GM08714 (cell line): ENCODE data around the gene FLYWCH2.

Source experiments
- H3K4me3 ChIP-seq: fragments of 200-500 bp; sonication (Bioruptor generic); 2 replicates; pipeline ENCODE4 v1.5.1; 2014; ENCODE audit warnings: mild to moderate bottlenecking, low read length, inconsistent platforms
- ZNF274 ChIP-seq: IDR thresholded peaks from 2 replicates; pipeline ENCODE4 v1.6.1; 2012; ENCODE audit warnings: mild to moderate bottlenecking, low read depth, low read length

FLYWCH2 gene

DNA sequence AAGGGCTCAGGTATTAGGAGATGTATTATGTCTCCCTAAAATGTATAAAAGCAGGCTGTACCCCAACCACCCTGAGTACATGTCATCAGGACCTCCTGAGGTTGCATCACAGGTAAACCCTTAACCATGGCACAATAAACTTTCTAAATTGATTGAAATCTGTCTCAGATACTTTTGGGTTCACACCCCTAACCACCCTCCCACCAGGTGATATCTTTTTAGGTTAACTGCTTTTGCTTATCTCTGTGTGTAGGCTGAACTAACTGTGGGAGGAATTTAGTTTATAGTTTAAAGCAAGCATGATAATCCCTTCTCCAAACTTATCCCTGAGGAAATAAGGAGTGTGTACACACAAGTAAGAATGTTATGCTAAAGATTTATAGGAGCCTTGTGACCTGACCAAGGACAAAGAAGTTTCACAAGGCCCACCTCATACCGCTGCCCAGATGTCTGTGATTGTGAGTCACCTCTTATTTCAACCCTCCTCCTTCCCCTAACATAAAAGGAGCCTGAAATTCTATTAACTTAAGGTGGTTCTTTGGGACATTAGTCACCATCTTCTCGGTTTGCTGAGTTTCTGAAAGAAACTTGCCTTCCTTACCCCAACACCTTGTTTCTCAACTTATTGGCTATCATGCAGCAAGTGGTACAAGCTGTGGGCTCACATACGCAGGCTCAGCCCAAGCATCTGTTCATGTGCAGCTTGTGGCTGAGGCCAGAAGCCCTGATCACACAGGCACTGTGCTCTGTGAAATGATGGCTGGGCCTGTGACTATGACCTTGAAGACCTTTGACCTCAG is 36.3 kb upstream of the FLYWCH2 start:
- TF ChIP-seq ZNF274, result no peak
- H3K4me3 ChIP-seq, result no peak overlapping the region

DNA sequence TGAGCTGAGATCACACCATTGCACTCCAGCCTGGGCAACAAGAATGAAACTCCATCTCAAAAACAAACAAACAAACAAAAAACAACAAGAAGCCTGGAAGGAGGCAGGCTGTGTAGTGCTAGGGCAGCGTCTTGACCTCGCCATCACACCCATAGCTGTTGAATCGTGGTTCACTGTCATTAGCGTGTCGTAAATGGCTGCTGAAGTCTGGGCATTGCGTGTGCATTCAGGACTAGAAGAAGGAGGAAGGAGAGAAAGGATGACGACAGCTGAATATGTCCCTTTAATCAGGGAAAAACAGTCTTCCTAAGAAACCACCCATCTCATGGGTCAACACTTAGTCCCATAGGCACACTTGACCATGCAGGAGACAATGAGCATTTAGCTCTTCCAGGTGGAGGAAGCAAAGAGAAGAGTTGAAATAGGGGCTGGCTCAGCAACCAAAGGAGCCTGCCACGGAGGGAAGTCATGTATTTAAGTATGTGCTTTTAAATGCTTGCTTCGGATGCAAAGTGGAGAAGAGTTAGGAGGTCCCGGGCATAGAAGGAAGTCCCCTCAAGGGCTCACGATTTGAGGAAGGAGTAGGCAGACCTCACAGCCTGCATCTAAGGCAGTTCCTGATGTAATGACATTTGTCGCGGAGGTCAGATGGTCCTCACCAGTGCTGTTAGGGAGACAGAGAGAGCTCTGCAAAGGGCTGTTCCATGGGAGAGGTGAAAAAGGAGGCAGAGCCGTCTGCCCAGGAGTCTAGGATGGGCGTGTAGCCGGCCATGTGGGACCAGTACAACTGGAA is 33.9 kb upstream of the FLYWCH2 start:
- H3K4me3 ChIP-seq, result no peak overlapping the region
- TF ChIP-seq ZNF274, result no peak

DNA sequence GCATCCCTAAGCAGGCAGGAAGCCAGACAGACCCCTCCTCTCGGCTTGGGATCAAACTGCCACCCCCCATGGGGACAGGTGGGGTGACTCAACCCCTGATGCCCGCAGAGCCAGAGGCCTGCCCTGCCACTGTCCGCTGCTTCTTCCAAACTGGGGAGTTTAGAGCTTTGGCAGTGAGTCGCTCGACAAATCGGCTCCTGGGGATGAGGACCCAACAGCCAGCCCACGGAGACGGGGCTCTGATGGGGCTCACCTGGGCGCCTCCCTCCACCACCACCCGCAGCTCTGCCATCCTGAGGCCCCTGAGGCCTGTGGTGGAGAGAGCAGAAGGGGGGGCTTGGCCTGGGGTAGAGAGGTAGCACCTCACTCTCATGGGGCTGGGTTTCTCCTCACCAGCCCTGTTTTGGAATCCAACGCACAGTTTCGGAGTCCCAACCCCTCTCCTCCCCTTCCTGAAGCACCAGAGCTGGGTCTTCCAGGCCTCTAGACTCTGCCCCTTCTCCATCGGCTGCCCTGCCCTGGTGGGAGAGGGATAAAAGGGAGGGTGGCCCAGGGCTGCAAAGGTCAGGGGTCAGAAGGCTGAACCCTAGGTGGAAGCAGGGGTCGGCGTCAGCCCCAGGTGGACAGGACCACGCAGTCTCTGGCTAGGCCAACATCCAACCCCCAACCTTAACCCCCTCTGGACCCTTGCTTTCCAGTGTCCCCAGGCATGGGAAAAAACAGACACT is 30.8 kb upstream of the FLYWCH2 start:
- no peak for TF ChIP-seq ZNF274
- no peak overlapping the region for H3K4me3 ChIP-seq

DNA sequence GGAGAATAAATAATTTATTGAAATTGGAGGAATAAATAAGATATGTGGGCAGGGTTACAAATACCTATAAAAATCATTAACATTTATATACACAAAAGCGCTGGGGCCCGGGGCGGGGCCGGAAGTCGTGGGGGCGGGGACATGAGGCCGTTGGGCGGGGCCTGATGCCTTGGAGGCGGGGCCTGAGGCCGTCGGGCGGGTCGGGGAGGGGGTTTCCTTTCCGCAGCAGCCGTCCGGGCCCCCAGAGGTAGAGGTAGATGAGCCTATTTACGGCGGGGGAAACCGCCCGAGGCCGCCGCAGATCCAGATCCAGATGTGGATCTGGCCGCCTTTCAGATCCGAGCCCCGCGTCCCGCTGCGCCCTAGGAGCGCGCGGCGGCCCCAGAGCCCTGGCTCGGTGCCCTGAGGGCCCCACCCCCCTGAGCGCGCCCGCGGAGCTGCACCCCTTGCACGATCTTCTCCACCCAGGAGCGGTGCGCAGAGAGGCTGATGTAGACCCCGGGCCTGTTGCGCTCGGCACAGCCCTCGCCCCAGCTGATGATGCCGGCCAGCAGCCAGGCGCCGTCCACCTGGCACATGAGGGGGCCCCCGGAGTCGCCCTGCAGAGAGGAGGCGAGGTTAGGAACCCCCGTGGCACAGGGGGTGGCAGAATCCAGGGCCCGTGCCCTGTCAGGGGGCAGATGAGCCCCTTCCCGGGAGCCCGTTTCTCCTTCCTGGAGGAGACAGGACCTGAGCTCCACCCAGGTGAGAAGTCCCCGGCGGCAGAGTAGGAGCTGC is 30.1 kb upstream of the FLYWCH2 start:
- no peak overlapping the region for H3K4me3 ChIP-seq
- no peak for TF ChIP-seq ZNF274

- H3K4me3 ChIP-seq, result no peak overlapping the region
- no peak for TF ChIP-seq ZNF274
These were observed 29.4 kb upstream of the FLYWCH2 start for GRCh38 chr16:2853531-2854073.

- TF ChIP-seq ZNF274, result no peak
- no peak overlapping the region for H3K4me3 ChIP-seq
These were observed 28.2 kb upstream of the FLYWCH2 start for GRCh38 chr16:2854700-2855309.

- H3K4me3 ChIP-seq, result no peak overlapping the region
- no peak for TF ChIP-seq ZNF274
These were observed 27.5 kb upstream of the FLYWCH2 start for GRCh38 chr16:2855536-2855935.

DNA sequence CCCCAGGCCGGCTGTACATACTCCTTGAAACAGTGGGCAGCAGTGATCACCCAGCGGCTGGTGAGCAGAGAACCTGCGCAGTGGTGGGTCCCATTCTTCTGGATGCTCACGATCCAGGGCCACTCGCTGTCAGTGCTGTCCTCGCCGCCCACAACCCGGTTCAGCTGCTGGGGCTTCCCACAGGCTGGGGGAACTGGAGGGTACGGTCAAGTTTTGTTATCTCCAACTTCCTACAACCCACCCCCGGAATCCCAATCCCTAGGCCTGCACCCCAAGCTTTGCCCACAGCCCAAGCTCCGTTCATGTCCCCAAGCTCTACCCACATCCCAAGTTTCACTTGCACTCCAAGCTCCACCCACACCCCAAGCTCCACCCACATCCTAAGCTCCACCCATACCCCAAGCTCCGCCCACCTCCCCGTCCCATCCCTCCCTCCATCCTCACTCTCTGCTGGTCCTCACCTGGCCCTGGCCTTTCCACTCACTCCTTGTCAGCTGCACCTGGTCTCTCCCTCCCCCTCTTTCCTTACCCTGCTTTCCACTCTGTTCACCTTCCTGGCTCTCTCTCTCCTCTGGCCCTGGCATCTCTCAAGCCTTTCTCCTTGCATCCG is 26.8 kb upstream of the FLYWCH2 start:
- no peak for TF ChIP-seq ZNF274
- H3K4me3 ChIP-seq, result no peak overlapping the region

DNA sequence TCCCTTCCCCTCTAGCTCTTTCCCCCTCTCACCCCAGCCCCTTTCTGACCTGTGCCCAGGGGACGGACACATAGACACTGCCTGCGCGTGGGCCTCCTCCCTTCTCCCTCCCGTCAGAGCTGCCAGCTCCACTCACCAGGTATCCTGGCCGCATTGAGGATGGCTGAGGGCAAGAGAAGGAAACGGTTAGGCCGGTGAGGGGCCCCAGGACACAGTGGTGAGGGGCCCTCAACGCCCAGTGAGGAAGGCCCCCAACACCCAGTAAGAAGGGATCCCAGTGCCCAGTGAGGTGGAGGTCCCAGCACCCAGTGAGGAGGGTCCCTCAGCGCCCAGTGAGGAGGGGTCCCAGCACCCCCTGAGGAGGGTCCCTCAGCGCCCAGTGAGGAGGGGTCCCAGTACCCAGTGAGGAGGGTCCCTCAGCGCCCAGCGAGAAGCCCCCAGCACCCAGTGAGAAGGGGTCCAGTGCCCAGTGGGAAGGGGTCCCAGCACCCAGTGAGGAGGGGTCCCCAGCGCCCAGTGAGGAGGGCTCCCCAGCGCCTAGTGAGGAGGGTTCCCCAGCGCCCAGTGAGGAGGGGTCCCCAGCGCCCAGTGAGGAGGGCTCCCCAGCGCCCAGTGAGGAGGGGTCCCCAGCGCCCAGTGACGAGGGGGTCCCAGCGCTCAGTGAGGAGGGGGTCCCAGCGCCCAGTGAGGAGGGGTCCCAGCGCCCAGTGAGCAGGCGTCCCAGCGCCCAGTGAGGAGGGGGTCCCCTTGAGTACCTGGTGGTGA is 26.1 kb upstream of the FLYWCH2 start:
- TF ChIP-seq ZNF274, result no peak
- no peak overlapping the region for H3K4me3 ChIP-seq

GRCh38 chr16:2857451-2858244 is 25.4 kb upstream of the FLYWCH2 start, which contains the start of gene PRSS22:
Gene PRSS22, minus strand, starts transcription at chr16:2858170. Its CDS starts 66 bp downstream, at chr16:2858104.
- no peak for TF ChIP-seq ZNF274
- H3K4me3 ChIP-seq, result no peak within 1 kb of the TSS
